ENCODE results near the gene SYNDIG1. TPM values are rescaled to one million over a fixed set of nuclear protein-coding genes. Genes with fewer than 3 reads are reported as not detected.

SYNDIG1 gene
- total RNA-seq, 4 donors from 2014 or later: 5.1 to 15.9 (median 14.3) TPM

DNA sequence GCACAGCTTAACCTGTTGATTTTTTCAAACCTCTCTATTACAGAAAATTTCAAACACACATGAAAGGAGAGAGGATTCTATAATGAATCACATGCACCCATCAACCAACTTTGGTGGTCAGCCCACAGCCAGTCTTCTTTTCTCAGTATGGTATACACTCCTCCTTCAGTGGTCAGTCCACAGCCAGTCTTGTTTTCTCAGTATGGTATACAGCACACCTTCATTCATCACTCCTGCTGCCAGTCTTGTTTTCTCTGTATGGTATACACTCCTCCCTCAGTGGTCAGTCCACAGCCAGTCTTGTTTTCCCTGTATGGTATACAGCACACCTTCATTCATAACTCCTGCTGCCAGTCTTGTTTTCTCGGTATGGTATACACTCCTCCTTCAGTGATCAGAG, 67.8 kb downstream of the SYNDIG1 start:
- peaks cover 0 to 8% (median 0%) of the 10 kb centered on the region in 4 donors for H3K9me3 ChIP-seq
- H3K27me3 ChIP-seq: no peaks in the 10 kb centered on the region
- no peaks in the 10 kb centered on the region for H3K4me1 ChIP-seq
- 85 to 100% methylated on average over 1 of the region's 1 CpG for WGBS, 2 donors
- H3K4me3 ChIP-seq: no peak overlapping the region
- TF ChIP-seq POLR2A (IDR thresholded peaks at IDR 0.05) (no peak), EP300 (IDR thresholded peaks at IDR 0.05) (no peak)
- TF ChIP-seq, protein P1, sequence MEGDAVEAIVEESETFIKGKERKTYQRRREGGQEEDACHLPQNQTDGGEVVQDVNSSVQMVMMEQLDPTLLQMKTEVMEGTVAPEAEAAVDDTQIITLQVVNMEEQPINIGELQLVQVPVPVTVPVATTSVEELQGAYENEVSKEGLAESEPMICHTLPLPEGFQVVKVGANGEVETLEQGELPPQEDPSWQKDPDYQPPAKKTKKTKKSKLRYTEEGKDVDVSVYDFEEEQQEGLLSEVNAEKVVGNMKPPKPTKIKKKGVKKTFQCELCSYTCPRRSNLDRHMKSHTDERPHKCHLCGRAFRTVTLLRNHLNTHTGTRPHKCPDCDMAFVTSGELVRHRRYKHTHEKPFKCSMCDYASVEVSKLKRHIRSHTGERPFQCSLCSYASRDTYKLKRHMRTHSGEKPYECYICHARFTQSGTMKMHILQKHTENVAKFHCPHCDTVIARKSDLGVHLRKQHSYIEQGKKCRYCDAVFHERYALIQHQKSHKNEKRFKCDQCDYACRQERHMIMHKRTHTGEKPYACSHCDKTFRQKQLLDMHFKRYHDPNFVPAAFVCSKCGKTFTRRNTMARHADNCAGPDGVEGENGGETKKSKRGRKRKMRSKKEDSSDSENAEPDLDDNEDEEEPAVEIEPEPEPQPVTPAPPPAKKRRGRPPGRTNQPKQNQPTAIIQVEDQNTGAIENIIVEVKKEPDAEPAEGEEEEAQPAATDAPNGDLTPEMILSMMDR (IDR thresholded peaks at IDR 0.05): no peak
- DNase-seq (ENCODE audit: low spot score in 2 of 2): no peak
- H3K36me3 ChIP-seq: no peaks in the 10 kb centered on the region
- H3K27ac ChIP-seq: no peak overlapping the region

DNA sequence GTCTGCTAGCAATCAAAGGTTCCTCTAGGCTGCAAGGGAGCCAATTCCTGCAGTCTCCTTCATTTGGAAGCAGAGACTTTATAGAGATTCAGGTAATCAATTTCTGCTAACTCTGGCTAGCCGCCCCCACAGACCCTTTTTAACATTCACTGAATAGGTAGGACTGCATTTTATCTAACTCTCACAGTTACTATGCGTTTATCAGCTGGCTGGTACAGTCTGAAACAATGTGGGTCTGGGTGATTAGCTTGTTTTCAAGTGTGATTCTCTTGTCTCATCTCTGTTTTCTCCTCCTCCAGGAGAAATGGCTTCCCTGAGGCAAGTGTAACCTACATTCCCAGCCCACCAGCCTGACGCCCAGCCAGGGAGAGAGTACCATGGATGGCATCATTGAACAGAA, 73.3 kb downstream of the SYNDIG1 start:
- DNase-seq (ENCODE audit: low spot score in 2 of 2): no peak
- H3K36me3 ChIP-seq: no peaks in the 10 kb centered on the region
- no peak overlapping the region for H3K4me3 ChIP-seq
- no peak overlapping the region for H3K27ac ChIP-seq
- H3K27me3 ChIP-seq: no peaks in the 10 kb centered on the region
- H3K9me3 ChIP-seq: peaks cover 0 to 24% (median 0%) of the 10 kb centered on the region in 4 donors
- no peak for TF ChIP-seq POLR2A (IDR thresholded peaks at IDR 0.05)
- TF ChIP-seq EP300 (IDR thresholded peaks at IDR 0.05): no peak
- H3K4me1 ChIP-seq: no peaks in the 10 kb centered on the region
- 86 to 98% methylated on average over 3 of the region's 3 CpGs for WGBS, 2 donors

DNA sequence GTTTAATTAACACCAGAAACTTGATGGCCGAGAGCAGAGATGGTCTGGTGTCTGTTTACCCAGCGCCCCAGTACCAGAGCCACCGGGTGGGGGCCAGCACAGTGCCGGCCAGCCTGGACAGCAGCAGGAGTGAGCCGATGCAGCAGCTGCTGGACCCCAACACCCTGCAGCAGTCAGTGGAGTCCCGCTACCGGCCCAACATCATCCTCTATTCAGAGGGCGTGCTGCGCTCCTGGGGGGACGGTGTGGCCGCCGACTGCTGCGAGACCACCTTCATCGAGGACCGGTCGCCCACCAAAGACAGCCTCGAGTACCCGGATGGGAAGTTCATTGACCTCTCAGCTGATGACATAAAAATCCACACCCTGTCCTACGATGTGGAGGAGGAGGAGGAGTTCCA, 73.7 kb downstream of the SYNDIG1 start:
- H3K27me3 ChIP-seq: no peaks in the 10 kb centered on the region
- TF ChIP-seq POLR2A (IDR thresholded peaks at IDR 0.05) (no peak), EP300 (IDR thresholded peaks at IDR 0.05) (no peak)
- TF ChIP-seq, protein P1 (IDR thresholded peaks at IDR 0.05): no peak
- H3K36me3 ChIP-seq: no peaks in the 10 kb centered on the region
- H3K4me1 ChIP-seq: no peaks in the 10 kb centered on the region
- WGBS, 2 donors: 83 to 85% methylated on average over 19 of the region's 19 CpGs
- DNase-seq (ENCODE audit: low spot score in 2 of 2): no peak
- H3K9me3 ChIP-seq: peaks cover 0 to 28% (median 0%) of the 10 kb centered on the region in 4 donors
- no peak overlapping the region for H3K4me3 ChIP-seq
- H3K27ac ChIP-seq: no peak overlapping the region

DNA sequence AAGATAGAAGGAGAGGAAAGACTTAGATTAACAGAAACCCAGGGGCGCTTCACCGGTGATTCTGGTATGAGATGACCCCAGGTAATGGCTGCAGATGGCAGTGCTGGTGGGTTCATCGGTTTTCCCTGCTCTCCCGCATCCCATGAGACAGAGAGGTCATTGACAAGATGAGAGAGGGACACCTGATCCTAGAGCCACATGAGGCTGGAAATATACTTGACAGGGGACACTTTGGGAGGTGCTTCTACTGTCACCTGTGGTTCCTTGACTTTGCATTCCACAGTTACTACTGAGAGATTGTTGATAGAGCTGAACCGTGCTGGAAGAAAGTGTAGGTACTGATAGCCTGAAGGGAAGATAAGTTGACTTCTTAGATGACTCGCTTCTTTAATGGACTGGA, 74.3 kb downstream of the SYNDIG1 start:
- Histone ChIP-seq H3K4me1 (no peaks in the 10 kb centered on the region), H3K27ac (no peak overlapping the region), H3K27me3 (no peaks in the 10 kb centered on the region), H3K4me3 (no peak overlapping the region), H3K36me3 (no peaks in the 10 kb centered on the region), H3K9me3 (peaks cover 0 to 27% (median 0%) of the 10 kb centered on the region in 4 donors)
- no peak for DNase-seq (ENCODE audit: low spot score in 2 of 2)
- TF ChIP-seq POLR2A (IDR thresholded peaks at IDR 0.05) (no peak), EP300 (IDR thresholded peaks at IDR 0.05) (no peak)
- TF ChIP-seq, protein P1 (IDR thresholded peaks at IDR 0.05): no peak
- 92 to 97% methylated on average over 6 of the region's 6 CpGs for WGBS, 2 donors

DNA sequence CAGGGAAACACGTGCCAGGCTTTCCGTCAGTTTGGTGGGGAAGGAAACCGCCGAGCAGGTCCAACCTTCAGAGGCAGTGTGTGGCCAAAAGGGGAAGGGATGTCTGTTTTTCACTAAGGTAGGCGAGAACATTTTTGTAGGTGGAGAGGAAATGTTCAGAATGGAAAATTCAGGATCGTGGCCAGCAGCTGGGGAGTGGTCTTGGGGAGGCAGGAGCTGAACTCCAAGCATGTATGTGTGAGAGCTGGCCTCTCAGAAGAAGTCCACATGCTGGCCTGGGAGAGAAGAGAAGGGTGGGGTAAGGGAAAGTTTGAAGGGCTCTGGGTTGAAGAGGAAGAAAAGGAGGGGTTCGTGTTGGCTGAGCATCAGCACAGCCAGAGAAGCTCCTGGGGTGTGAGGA, 74.9 kb downstream of the SYNDIG1 start:
- TF ChIP-seq POLR2A (IDR thresholded peaks at IDR 0.05): no peak
- TF ChIP-seq, protein P1 (IDR thresholded peaks at IDR 0.05): no peak
- TF ChIP-seq EP300 (IDR thresholded peaks at IDR 0.05): no peak
- DNase-seq (ENCODE audit: low spot score in 2 of 2): no peak
- no peak overlapping the region for H3K27ac ChIP-seq
- no peaks in the 10 kb centered on the region for H3K27me3 ChIP-seq
- H3K4me3 ChIP-seq: no peak overlapping the region
- 74 to 77% methylated on average over 7 of the region's 7 CpGs for WGBS, 2 donors
- H3K36me3 ChIP-seq: no peaks in the 10 kb centered on the region
- peaks cover 0 to 22% (median 0%) of the 10 kb centered on the region in 4 donors for H3K9me3 ChIP-seq
- no peaks in the 10 kb centered on the region for H3K4me1 ChIP-seq

DNA sequence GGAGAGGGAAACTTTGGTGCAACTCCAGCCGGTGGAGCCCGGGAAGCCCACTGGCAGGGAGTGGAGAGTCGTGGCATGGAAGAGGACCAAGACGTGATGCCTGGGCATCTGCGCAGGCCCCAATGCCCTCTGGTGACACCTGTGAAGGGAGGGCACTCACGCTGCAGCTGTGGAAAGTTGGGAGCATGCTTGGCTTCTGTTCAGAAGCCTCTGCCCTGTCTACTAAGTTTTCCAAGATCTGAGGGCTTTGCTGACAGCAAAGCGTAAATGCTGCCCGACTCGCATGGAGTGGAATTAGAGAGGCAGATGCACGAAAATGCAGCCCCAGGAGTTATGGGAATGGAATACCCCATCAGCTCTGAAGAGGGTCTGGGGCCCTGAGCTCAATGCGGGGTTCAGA, 75.7 kb downstream of the SYNDIG1 start:
- Histone ChIP-seq H3K36me3 (no peaks in the 10 kb centered on the region), H3K9me3 (peaks cover 0 to 22% (median 0%) of the 10 kb centered on the region in 4 donors), H3K4me1 (no peaks in the 10 kb centered on the region), H3K27me3 (no peaks in the 10 kb centered on the region), H3K4me3 (no peak overlapping the region), H3K27ac (no peak overlapping the region)
- WGBS, 2 donors: 84 to 86% methylated on average over 11 of the region's 11 CpGs
- DNase-seq (ENCODE audit: low spot score in 2 of 2): no peak
- TF ChIP-seq POLR2A (IDR thresholded peaks at IDR 0.05): no peak

Measured in tibial nerve (tissue), 4 donors.